ENCODE data around the gene DTNB.

DTNB gene

DNA sequence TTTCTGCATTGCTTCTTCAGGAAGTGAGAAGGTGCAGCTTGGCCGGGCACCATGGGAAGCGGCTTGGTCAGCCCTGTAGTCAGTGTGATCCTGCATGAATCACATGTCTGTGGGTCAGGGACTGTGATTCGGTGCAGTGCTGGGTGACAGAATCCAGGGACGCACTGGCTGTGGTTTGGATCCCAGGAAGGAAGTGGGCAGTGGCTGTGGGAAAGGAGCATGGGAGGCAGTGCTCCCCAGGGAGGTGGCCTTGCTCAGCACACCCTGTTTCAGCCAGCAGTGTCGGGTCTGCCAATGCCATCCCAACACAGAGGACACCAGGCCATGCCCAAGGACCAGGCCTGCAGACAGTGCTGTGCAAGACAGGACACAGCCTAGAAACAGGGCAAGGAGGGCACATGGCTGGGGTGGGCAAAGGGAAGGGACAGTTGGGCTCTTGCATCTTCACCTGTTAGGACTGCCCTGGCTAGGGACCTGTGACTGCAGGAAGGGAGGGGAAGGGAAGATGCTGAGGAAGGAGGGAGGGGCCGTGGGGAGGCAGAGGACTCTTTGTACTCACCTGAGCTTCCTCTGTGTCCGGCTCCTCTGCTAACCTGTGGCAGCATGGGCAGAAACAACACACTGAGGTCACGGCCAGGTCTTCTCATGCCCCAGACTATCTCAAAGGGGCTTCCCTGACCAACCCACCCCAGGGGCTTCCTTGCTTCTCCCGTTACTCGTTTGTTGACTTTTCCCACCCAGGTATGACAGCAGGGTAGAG lies 294.5 kb downstream of the DTNB start:
- TF ChIP-seq CTCF (IDR thresholded peaks at IDR 0.05; ENCODE audit: low read depth, low read length), result no peak
- H3K4me3 ChIP-seq (ENCODE audit: low read depth, low read length), result no peak overlapping the region
- H3K9me3 ChIP-seq (ENCODE audit: severe bottlenecking), result no peaks in the 10 kb centered on the region
- no peaks in the 10 kb centered on the region for H3K36me3 ChIP-seq
- no peak overlapping the region for H3K27ac ChIP-seq
- no peaks in the 10 kb centered on the region for H3K27me3 ChIP-seq (ENCODE audit: insufficient read depth, low read depth, severe bottlenecking)
- peak; percentile 9 for DNase-seq

- no peak for TF ChIP-seq CTCF (IDR thresholded peaks at IDR 0.05; ENCODE audit: low read depth, low read length)
- Histone ChIP-seq H3K27ac (no peak overlapping the region), H3K36me3 (no peaks in the 10 kb centered on the region), H3K27me3 (ENCODE audit: insufficient read depth, low read depth, severe bottlenecking) (no peaks in the 10 kb centered on the region), H3K9me3 (ENCODE audit: severe bottlenecking) (no peaks in the 10 kb centered on the region), H3K4me3 (ENCODE audit: low read depth, low read length) (no peak overlapping the region)
- DNase-seq, result peak; percentile 10
Observed at GRCh38 chr2:25377822-25378421, 295.5 kb downstream of the DTNB start.

DNA sequence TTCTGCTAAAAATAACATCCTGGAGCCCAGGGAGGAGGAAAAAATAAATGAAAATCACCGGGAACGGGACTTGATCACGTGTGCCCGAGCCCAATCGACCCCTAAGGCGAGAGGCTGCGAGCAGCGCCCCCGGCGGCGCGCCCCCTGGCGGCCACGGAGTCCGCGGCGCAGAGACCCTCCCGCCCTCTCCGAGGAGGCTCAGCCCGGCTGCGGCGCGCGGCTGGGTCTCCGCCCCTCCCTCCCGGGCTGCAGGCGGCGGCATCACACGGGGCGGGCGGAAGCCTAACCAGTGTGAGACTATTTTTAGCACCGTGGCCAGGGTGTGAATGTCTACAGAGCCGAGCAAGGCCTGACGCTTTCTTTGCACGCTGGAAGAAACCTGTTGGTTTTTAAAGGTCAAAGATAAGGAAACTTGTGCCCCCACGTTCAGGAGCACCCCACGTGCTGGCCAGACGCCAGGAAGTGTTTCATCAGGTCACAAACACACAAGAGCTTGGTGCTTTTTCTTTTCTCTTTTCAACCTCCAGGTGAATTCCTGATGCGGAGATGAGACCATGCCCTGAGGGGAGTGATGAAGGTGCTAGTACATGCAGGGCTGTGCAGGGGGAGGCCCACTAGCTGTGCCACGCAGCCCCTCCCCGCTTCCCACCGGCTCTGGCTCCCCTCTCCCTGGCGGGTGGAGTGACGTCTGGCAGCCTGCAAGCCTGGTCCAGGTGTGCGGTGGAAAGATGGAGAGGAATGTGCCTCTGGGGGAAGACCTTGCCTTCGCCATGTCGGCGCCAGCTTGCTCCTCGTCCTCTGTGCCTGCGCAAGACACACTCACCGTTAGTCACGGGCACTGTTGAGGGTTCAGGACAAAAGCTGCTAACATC lies 296.4 kb downstream of the DTNB start:
- H3K4me3 ChIP-seq (ENCODE audit: low read depth, low read length), result peak overlapping the region; percentile 37

DNA sequence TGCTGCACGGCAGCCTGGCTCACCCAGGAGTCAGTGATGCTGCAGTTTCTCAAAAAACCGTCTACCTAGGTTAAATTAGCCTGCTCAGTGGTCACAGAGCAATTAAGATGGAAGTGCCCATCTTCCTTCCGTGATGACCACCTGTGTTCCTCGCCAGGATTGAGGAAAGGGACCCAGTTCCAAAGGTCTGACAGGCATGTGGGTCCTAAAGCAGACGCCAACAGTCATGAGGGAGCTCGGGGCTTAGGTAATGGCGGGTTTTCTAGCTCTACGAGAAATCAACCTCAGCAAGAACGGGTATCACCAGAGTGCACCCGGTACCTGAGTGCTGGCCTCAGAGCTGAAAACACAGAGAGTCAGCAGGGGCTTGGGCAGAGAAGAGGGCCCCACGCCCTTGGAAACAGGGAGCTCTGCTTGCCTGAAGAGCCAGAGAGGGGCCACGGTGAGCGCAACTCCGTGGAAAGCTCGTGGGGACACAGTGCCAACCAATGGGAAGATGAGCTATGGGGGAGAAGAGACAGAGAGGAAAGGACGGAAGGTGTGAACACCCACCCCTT lies 297.3 kb downstream of the DTNB start:
- Histone ChIP-seq H3K4me3 (ENCODE audit: low read depth, low read length) (peak overlapping the region; percentile 37), H3K36me3 (no peaks in the 10 kb centered on the region), H3K27me3 (ENCODE audit: insufficient read depth, low read depth, severe bottlenecking) (no peaks in the 10 kb centered on the region), H3K27ac (no peak overlapping the region), H3K9me3 (ENCODE audit: severe bottlenecking) (no peaks in the 10 kb centered on the region)
- TF ChIP-seq CTCF (IDR thresholded peaks at IDR 0.05; ENCODE audit: low read depth, low read length), result no peak
- no peak for DNase-seq

More for the DNA sequence above, 296.4 kb downstream of the DTNB start:
- H3K9me3 ChIP-seq (ENCODE audit: severe bottlenecking), result no peaks in the 10 kb centered on the region
- H3K27ac ChIP-seq, result peak overlapping the region; percentile 62
- no peaks in the 10 kb centered on the region for H3K27me3 ChIP-seq (ENCODE audit: insufficient read depth, low read depth, severe bottlenecking)
- H3K36me3 ChIP-seq, result no peaks in the 10 kb centered on the region
- peak; percentile 94 for DNase-seq
- peak; percentile 95 for TF ChIP-seq CTCF (IDR thresholded peaks at IDR 0.05; ENCODE audit: low read depth, low read length)

- Histone ChIP-seq H3K9me3 (ENCODE audit: severe bottlenecking) (no peaks in the 10 kb centered on the region), H3K27me3 (ENCODE audit: insufficient read depth, low read depth, severe bottlenecking) (no peaks in the 10 kb centered on the region), H3K4me3 (ENCODE audit: low read depth, low read length) (no peak overlapping the region), H3K27ac (no peak overlapping the region), H3K36me3 (no peaks in the 10 kb centered on the region)
- TF ChIP-seq CTCF (IDR thresholded peaks at IDR 0.05; ENCODE audit: low read depth, low read length), result no peak
- DNase-seq, result peak; percentile 6
Observed at GRCh38 chr2:25375371-25375988, 297.9 kb downstream of the DTNB start.
